ENCODE data around the gene KIF3A.

The KIF3A gene

DNA sequence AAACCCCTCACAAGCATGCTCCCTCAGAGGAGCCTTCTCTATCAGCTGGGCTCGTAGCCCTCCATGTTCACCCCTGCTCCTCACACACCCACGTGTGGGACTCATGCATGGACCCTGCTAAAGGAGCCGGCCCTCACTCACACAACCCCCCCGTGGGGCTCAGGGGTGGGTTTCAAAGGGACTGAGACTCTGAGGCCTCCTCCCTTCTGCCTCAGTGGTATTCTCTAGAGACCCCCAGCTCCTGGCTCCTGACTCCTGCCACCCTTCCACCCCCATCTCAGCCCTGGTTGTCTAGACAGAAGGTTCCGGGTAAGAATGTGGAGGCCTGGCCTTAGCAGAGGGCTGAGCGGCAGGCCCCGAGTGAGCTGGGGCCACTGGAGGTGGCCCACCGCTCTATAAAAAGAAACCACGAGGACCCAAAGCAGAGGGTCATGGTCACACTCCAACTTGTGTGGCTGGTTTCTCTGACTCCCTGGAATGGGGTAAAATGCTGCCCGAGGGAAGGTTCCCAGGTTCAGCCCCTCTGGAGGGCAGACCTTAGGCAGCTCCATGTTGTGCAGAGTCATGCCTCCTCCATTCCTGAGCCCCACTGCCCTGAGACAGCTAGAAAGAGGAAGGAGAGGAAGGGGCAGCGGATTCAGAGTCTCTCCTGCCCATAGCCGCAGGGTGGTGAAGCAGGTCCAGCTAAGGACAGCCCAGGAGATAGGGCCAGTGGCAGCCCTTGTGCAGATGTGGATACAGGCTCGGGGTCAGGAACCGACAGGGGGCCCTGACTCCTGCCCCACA lies 28.9 kb upstream of the KIF3A start:
- Histone ChIP-seq H3K9ac (no peak overlapping the region), H3K4me3 (IDR thresholded peaks at IDR 0.05; ENCODE audit: insufficient read depth, low read depth, low read length) (no peak overlapping the region), H3K4me2 (no peak overlapping the region), H3K27ac (no peak overlapping the region), H3K4me1 (ENCODE audit: low read depth, poor library complexity, severe bottlenecking) (no peaks in the 10 kb centered on the region), H4K20me1 (ENCODE audit: insufficient read depth) (no peaks in the 10 kb centered on the region), H3K36me3 (ENCODE audit: insufficient read depth) (no peaks in the 10 kb centered on the region), H2AFZ (ENCODE audit: low read depth) (no peak overlapping the region), H3K27me3 (ENCODE audit: insufficient read depth, low read depth) (no peaks in the 10 kb centered on the region), H3K79me2 (ENCODE audit: insufficient read depth, low read depth) (no peaks in the 10 kb centered on the region)
- TF ChIP-seq, protein P1, sequence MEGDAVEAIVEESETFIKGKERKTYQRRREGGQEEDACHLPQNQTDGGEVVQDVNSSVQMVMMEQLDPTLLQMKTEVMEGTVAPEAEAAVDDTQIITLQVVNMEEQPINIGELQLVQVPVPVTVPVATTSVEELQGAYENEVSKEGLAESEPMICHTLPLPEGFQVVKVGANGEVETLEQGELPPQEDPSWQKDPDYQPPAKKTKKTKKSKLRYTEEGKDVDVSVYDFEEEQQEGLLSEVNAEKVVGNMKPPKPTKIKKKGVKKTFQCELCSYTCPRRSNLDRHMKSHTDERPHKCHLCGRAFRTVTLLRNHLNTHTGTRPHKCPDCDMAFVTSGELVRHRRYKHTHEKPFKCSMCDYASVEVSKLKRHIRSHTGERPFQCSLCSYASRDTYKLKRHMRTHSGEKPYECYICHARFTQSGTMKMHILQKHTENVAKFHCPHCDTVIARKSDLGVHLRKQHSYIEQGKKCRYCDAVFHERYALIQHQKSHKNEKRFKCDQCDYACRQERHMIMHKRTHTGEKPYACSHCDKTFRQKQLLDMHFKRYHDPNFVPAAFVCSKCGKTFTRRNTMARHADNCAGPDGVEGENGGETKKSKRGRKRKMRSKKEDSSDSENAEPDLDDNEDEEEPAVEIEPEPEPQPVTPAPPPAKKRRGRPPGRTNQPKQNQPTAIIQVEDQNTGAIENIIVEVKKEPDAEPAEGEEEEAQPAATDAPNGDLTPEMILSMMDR (conservative IDR thresholded peaks at IDR 0.05; ENCODE audit: low read depth, low read length), result no peak

DNA sequence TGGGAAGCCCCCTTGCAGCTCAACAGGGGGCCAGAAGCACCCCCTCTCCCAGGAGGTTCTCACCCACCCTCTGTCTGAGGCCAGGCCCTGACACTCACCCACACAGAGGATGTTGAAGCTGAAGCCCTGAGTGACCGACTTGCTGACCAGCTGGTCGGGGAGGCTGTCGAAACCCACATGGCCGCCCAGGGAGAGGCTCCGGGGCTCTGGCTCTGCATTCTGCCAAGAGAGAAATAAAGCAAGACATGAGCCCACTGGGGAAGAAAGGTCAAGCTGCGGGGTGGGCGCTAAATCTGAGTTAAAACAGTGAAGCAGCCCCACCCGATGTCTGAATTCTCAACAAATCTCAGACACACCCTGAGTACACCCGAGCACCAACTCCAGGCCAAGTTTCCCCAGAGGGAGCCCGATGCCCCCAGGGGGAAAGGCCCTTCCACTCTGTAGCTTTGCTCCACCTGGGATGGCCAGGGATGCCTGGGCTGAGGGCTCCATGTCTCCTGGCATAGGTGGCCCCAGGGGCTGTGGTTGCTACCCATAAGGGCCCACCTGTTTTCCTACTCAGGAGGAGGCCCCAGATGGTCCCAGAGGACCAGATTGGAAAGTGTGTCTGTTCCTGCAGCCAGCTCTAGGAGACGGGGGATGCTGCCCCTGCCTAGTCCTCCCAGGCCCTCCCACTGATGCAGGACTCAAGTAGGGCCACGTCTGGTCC lies 28.1 kb upstream of the KIF3A start:
- Histone ChIP-seq H3K27ac (no peak overlapping the region), H3K27me3 (ENCODE audit: insufficient read depth, low read depth) (no peaks in the 10 kb centered on the region), H3K36me3 (ENCODE audit: insufficient read depth) (no peaks in the 10 kb centered on the region), H3K4me2 (no peak overlapping the region), H3K9ac (no peak overlapping the region), H4K20me1 (ENCODE audit: insufficient read depth) (no peaks in the 10 kb centered on the region), H3K4me1 (ENCODE audit: low read depth, poor library complexity, severe bottlenecking) (no peaks in the 10 kb centered on the region), H2AFZ (ENCODE audit: low read depth) (no peak overlapping the region), H3K79me2 (ENCODE audit: insufficient read depth, low read depth) (no peaks in the 10 kb centered on the region), H3K4me3 (IDR thresholded peaks at IDR 0.05; ENCODE audit: insufficient read depth, low read depth, low read length) (no peak overlapping the region)
- TF ChIP-seq, protein P1 (conservative IDR thresholded peaks at IDR 0.05; ENCODE audit: low read depth, low read length), result no peak

DNA sequence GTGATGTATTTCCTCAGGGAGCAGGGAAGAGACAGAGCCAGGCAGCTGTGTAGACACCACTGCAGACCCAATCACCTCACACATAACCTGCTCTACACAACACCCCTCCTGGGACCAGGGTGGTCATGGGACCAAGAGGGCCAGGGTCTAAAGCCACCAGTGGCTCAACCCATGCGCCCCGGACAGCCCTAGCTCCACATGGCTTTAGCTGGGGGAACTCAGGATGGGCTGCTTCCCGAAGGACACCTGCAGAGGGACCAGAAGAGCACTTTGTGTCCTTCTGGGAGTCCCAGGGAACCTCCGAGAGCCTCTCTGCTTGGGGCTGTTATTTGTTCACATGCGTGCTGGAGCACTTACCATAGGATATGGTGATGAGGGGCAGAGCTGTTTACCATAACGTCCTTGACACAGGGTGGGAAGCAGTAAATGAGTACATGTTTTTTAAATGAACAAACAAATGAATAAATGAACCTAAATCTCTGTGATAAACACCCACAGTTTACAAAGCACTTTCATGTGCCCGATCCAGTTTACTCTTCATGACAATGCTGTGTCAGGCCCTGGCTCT lies 27.4 kb upstream of the KIF3A start:
- Histone ChIP-seq H3K27ac (no peak overlapping the region), H3K9ac (no peak overlapping the region), H3K4me3 (IDR thresholded peaks at IDR 0.05; ENCODE audit: insufficient read depth, low read depth, low read length) (no peak overlapping the region), H3K27me3 (ENCODE audit: insufficient read depth, low read depth) (no peaks in the 10 kb centered on the region), H3K4me2 (no peak overlapping the region), H3K36me3 (ENCODE audit: insufficient read depth) (no peaks in the 10 kb centered on the region), H2AFZ (ENCODE audit: low read depth) (no peak overlapping the region), H3K79me2 (ENCODE audit: insufficient read depth, low read depth) (no peaks in the 10 kb centered on the region), H4K20me1 (ENCODE audit: insufficient read depth) (no peaks in the 10 kb centered on the region), H3K4me1 (ENCODE audit: low read depth, poor library complexity, severe bottlenecking) (no peaks in the 10 kb centered on the region)
- TF ChIP-seq, protein P1 (conservative IDR thresholded peaks at IDR 0.05; ENCODE audit: low read depth, low read length), result no peak

DNA sequence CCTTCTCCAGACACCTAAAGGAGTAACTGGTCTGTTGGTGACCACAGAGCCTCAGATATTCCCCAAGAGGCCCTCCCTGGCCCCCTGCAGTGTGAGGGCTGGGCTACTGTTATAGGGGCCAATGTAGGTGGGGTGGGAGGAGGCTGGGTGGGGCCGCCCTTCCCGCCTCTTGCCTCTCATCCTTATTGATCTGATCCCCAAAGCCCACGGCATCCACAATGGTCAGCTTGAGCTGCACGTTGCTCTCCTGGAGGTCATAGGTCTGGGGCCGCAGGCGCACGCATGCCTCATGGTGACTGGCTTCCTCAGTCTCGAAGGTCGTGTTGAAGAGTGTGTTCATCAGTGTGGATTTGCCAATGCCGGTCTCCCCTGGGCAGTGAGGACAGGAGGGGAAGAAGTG lies 26.7 kb upstream of the KIF3A start:
- H3K9ac ChIP-seq, result no peak overlapping the region

More for the DNA sequence above, 26.7 kb upstream of the KIF3A start:
- Histone ChIP-seq H2AFZ (ENCODE audit: low read depth) (no peak overlapping the region), H3K36me3 (ENCODE audit: insufficient read depth) (no peaks in the 10 kb centered on the region), H3K4me3 (IDR thresholded peaks at IDR 0.05; ENCODE audit: insufficient read depth, low read depth, low read length) (no peak overlapping the region), H3K27me3 (ENCODE audit: insufficient read depth, low read depth) (no peaks in the 10 kb centered on the region), H3K4me2 (no peak overlapping the region), H3K4me1 (ENCODE audit: low read depth, poor library complexity, severe bottlenecking) (no peaks in the 10 kb centered on the region), H3K27ac (no peak overlapping the region), H3K79me2 (ENCODE audit: insufficient read depth, low read depth) (no peaks in the 10 kb centered on the region), H4K20me1 (ENCODE audit: insufficient read depth) (no peaks in the 10 kb centered on the region)
- TF ChIP-seq, protein P1 (conservative IDR thresholded peaks at IDR 0.05; ENCODE audit: low read depth, low read length), result no peak
